ENCODE measurements around the gene PHACTR1. TPM values are rescaled to one million over a fixed set of nuclear protein-coding genes. Genes with fewer than 3 reads are reported as not detected.

The PHACTR1 gene
- total RNA-seq, 1 experiment from 2014 or later, result 0.05 TPM

DNA sequence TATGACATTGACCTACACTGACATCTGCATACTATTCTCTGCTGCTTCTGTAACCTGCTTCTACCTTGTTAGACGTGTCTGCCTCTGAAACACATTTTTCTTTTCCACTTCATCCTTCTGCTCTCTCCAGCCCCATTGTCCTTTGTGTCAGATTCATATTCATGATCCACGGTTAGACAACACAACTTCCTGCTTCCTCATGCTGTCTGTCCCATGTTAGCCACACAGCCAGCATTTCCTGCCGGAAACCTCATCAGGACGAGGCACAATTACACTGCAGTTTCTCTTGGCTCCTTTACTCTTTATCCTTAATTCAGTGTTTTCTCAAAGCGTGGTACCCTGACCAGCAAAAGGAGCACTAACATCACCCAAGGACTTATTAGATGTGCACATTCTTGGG lies 461.5 kb downstream of the PHACTR1 start:
- in situ Hi-C loops (cut with HindIII; ENCODE audit: low pct_unique_long_range_greater_than_20kb, low sequenced_read_pairs) (no loop called here), intact Hi-C loops (cut with micrococcal nuclease; ENCODE audit: unreplicated experiment) (no loop called here)
- ATAC-seq (no peak), DNase-seq (ENCODE audit: low read depth, low spot score) (no peak)
- Histone ChIP-seq H3K36me3 (ENCODE audit: control insufficient read depth, insufficient read depth, low read length) (no peaks in the 10 kb centered on the region), H3K27ac (ENCODE audit: low read length) (no peak overlapping the region), H3K9me3 (ENCODE audit: control insufficient read depth, insufficient read depth, low read depth, low read length) (no peaks in the 10 kb centered on the region), H3K27me3 (ENCODE audit: control insufficient read depth, insufficient read depth, low read length) (peaks cover 9% of the 10 kb centered on the region), H3K4me3 (ENCODE audit: low read depth in 2 of 2, low read length in 2 of 2) (no peak overlapping the region), H3K4me1 (ENCODE audit: control insufficient read depth, insufficient read depth, low read length) (no peaks in the 10 kb centered on the region)
- ChIA-PET CTCF (no interaction called here), POLR2A (no interaction called here)
- BruUV-seq (replicated peaks), result no TSS peak
- TF ChIP-seq, protein P1, sequence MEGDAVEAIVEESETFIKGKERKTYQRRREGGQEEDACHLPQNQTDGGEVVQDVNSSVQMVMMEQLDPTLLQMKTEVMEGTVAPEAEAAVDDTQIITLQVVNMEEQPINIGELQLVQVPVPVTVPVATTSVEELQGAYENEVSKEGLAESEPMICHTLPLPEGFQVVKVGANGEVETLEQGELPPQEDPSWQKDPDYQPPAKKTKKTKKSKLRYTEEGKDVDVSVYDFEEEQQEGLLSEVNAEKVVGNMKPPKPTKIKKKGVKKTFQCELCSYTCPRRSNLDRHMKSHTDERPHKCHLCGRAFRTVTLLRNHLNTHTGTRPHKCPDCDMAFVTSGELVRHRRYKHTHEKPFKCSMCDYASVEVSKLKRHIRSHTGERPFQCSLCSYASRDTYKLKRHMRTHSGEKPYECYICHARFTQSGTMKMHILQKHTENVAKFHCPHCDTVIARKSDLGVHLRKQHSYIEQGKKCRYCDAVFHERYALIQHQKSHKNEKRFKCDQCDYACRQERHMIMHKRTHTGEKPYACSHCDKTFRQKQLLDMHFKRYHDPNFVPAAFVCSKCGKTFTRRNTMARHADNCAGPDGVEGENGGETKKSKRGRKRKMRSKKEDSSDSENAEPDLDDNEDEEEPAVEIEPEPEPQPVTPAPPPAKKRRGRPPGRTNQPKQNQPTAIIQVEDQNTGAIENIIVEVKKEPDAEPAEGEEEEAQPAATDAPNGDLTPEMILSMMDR (IDR thresholded peaks at IDR 0.05), result no peak

DNA sequence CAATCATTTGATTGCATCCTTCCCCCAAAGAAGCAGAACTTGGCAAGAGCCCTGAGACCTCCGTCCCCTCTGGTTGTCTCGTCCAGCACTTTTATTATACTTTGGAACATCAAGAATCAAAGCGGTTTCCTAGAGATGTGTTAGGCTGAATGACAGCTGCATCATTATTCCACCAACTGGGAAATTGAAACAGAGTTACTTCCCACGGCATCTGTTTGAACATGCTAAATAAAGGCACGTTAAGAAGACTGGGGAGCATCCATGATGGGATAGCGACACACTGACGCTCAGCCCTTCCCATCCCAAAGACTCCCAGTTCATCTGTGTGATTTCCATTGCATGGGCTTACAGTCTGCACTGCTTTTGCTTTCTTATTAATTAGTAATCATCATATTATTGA lies 464.0 kb downstream of the PHACTR1 start:
- Histone ChIP-seq H3K4me1 (ENCODE audit: control insufficient read depth, insufficient read depth, low read length) (no peaks in the 10 kb centered on the region), H3K27ac (ENCODE audit: low read length) (no peak overlapping the region), H3K4me3 (ENCODE audit: low read depth in 2 of 2, low read length in 2 of 2) (no peak overlapping the region), H3K36me3 (ENCODE audit: control insufficient read depth, insufficient read depth, low read length) (no peaks in the 10 kb centered on the region), H3K9me3 (ENCODE audit: control insufficient read depth, insufficient read depth, low read depth, low read length) (no peaks in the 10 kb centered on the region), H3K27me3 (ENCODE audit: control insufficient read depth, insufficient read depth, low read length) (0 out of 2 replicates have a peak, but pooled peaks cover 4% of the 10 kb centered on the region)
- ChIA-PET CTCF (no interaction called here), POLR2A (no interaction called here)
- no peak for DNase-seq (ENCODE audit: low read depth, low spot score)
- TF ChIP-seq SIN3A (IDR thresholded peaks at IDR 0.05; ENCODE audit: borderline replicate concordance, insufficient read depth, low read depth, low read length) (no peak), POLR2AphosphoS5 (IDR thresholded peaks at IDR 0.05; ENCODE audit: low read depth, low read length) (no peak), TCF7L2 (IDR thresholded peaks at IDR 0.05; ENCODE audit: low read depth, low read length) (no peak)
- TF ChIP-seq, protein P1 (IDR thresholded peaks at IDR 0.05), result no peak
- TF ChIP-seq, protein P2, sequence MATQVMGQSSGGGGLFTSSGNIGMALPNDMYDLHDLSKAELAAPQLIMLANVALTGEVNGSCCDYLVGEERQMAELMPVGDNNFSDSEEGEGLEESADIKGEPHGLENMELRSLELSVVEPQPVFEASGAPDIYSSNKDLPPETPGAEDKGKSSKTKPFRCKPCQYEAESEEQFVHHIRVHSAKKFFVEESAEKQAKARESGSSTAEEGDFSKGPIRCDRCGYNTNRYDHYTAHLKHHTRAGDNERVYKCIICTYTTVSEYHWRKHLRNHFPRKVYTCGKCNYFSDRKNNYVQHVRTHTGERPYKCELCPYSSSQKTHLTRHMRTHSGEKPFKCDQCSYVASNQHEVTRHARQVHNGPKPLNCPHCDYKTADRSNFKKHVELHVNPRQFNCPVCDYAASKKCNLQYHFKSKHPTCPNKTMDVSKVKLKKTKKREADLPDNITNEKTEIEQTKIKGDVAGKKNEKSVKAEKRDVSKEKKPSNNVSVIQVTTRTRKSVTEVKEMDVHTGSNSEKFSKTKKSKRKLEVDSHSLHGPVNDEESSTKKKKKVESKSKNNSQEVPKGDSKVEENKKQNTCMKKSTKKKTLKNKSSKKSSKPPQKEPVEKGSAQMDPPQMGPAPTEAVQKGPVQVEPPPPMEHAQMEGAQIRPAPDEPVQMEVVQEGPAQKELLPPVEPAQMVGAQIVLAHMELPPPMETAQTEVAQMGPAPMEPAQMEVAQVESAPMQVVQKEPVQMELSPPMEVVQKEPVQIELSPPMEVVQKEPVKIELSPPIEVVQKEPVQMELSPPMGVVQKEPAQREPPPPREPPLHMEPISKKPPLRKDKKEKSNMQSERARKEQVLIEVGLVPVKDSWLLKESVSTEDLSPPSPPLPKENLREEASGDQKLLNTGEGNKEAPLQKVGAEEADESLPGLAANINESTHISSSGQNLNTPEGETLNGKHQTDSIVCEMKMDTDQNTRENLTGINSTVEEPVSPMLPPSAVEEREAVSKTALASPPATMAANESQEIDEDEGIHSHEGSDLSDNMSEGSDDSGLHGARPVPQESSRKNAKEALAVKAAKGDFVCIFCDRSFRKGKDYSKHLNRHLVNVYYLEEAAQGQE (IDR thresholded peaks at IDR 0.05; ENCODE audit: insufficient read depth in 1 of 2, low read depth in 2 of 2, low read length in 1 of 2), result no peak
- no peak for ATAC-seq
- no TSS peak for BruUV-seq (replicated peaks)
- in situ Hi-C loops (cut with HindIII; ENCODE audit: low pct_unique_long_range_greater_than_20kb, low sequenced_read_pairs), result no loop called here
- intact Hi-C loops (cut with micrococcal nuclease; ENCODE audit: unreplicated experiment), result no loop called here

DNA sequence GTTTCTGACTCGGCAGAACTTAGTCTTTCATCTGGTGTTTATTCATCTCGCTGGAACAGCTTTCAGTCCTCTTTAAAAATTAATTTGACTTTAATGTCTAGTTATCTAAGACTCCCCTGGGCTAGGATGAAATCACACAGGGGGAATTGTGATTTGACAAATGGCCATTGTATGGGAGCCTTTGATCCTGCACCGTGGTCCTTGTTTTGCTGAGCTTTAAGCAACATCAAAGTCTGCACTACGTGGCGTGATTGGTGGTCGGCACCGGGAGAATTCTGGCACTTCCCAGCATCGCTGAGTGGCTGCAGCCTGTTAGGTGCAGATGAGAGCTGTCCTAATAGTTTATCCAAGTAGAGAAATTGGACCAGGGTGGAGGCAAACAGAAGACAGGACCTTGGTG lies 464.8 kb downstream of the PHACTR1 start:
- ATAC-seq (no peak), DNase-seq (ENCODE audit: low read depth, low spot score) (no peak)
- in situ Hi-C loops (cut with HindIII; ENCODE audit: low pct_unique_long_range_greater_than_20kb, low sequenced_read_pairs) (no loop called here), intact Hi-C loops (cut with micrococcal nuclease; ENCODE audit: unreplicated experiment) (no loop called here)
- TF ChIP-seq, protein P1 (IDR thresholded peaks at IDR 0.05), result no peak
- TF ChIP-seq TCF7L2 (IDR thresholded peaks at IDR 0.05; ENCODE audit: low read depth, low read length) (no peak), SIN3A (IDR thresholded peaks at IDR 0.05; ENCODE audit: borderline replicate concordance, insufficient read depth, low read depth, low read length) (no peak), POLR2AphosphoS5 (IDR thresholded peaks at IDR 0.05; ENCODE audit: low read depth, low read length) (no peak)
- TF ChIP-seq, protein P2 (IDR thresholded peaks at IDR 0.05; ENCODE audit: insufficient read depth in 1 of 2, low read depth in 2 of 2, low read length in 1 of 2), result no peak
- no peaks in the 10 kb centered on the region for H3K36me3 ChIP-seq (ENCODE audit: control insufficient read depth, insufficient read depth, low read length)
- no TSS peak for BruUV-seq (replicated peaks)
- H3K4me1 ChIP-seq (ENCODE audit: control insufficient read depth, insufficient read depth, low read length), result no peaks in the 10 kb centered on the region
- no peak overlapping the region for H3K4me3 ChIP-seq (ENCODE audit: low read depth in 2 of 2, low read length in 2 of 2)
- H3K9me3 ChIP-seq (ENCODE audit: control insufficient read depth, insufficient read depth, low read depth, low read length), result no peaks in the 10 kb centered on the region
- CTCF ChIA-PET, result no interaction called here
- no peak overlapping the region for H3K27ac ChIP-seq (ENCODE audit: low read length)
- peaks cover 3% of the 10 kb centered on the region; the same call in 1 of the 2 replicates for H3K27me3 ChIP-seq (ENCODE audit: control insufficient read depth, insufficient read depth, low read length)
- POLR2A ChIA-PET, result no interaction called here
